Hippocampal formation (tissue), 2 donors: Measurements from ENCODE around the gene OR52B4.
"Not testable (repeated sequence)": the region's sequence is repeated elsewhere in the genome, so short reads cannot be mapped to it uniquely, and the experiment has no call there.

Experiments
- DNase-seq, 2 donors: peaks; one replicate each; lab custom pipeline; 2025; lab: John Stamatoyannopoulos, UW

Gene OR52B4

DNA sequence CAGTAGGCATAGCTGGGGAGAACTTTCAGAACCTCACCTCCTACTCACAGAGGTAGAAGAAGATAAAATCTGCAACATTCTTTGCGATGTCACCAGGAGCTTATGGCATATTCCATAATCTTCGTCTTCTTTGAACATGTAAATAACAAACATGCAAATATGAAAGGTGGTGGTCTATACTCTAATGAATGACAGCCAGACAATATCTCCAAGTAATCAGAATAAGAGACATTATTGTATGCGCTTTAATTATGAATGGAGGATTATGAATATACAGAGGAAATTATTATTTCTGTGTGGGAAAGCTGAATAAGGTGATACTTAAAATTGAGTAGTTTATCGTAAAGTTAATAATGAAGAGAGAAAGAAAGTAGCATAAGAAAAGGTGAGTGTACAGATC is at the start of gene OR52B4:
OR52B4 (minus strand) TSS at position 101 of the 400 bp plus-strand sequence; CDS start at position 10, 91 bp downstream.
- no peak for DNase-seq

DNA sequence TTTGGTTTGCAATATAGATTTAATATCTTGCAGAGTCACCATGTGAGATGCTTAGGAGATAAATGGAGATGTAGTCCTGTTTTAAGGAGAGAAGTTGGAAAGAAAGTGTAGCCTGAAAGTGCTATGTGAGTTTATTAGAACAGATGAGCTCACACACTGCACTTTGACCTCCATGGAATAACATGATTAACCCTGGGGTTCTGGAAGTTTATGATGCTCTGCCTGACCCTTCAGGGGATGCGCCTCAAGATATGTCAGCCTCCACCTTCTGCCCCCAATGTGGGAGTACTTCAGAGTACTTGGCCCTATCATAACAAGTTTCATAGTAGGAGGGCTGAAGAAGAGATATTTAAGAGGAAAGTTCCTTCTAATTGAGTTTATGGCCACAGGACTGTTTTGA is 48.6 kb upstream of the OR52B4 start:
- no peak for DNase-seq

DNA sequence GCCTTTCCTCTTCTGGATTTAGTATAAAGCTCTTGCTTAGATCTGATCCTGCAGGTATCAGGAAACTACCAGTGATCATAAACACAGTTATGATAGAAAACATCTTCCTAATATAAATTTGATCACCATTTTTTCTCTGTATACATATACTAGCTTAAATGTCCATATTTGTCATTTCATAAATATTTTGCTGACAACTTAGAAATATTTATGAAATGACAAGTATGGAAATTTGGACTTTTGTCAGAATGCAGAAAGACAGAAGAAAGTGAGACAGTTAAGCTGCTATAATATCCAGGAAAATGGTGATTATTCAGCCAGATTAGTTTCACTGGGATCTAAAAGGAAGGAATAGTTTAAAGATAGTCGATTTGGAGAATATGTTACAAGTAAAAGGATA is 48.1 kb upstream of the OR52B4 start:
- DNase-seq: no peak

DNA sequence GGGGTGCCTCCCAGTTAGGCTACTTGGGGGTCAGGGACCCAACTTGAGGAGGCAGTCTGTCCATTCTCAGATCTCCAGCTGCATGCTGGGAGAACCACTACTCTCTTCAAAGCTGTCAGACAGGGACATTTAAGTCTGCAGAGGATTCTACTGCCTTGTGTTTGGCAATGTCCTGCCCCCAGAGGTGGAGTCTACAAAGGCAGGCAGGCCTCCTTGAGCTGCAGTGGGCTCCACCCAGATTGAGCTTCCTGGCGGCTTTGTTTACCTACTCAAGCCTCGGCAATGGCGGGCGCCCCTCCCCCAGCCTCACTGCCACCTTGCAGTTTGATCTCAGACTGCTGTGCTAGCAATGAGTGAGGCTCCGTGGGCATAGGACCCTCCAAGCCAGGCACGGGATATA is 38.0 kb upstream of the OR52B4 start:
- DNase-seq: not testable (repeated sequence)

DNA sequence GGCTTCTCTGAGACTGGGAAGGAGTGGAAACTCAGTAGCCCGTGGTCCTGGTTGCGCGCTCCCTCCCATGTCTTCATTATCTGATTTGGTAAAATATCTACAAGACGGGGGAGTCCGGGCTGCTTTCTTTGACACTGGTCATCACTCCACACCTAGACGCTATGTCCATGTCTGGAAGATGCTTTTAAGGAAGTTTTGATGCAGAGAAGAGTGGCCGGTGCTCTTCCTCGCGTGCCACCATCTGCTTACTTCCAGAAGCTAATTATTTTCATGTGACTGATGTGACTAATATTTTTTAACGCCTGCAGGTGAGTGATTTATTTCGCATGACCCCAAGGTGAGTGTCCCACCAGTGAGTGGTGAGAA is 25.7 kb upstream of the OR52B4 start:
- no peak for DNase-seq

DNA sequence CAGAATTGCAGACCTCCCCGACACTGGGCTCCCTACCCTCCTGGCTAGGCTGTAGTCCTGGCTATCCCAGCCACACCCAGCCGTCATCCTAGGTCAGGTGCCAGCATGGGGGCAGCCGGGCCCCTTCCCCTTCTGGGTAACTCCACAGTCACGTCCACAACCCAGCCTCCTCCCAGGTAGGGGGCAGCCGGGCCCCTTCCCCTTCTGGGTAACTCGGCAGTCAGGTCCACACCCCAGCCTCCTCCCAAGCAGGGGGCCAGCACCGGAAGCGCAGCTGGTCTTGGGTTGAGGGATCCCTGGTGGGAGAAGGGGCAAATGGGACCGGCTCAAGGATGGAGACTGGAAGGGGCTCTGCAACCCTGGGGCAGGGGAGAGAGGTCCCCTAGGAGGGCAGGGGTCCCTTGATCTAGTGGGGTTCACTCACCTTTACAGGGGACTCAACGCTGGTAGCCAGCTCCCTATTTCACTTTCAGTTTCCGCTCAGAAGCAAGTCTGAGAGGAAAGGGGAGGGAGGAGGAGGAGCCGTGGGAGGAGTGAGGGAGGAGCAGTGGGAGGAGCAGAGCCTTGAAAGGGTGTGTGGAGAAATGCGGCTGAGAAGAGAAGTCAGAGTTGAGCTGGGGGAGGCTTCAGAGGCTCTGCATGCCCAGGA is 25.1 kb upstream of the OR52B4 start, which contains the start of gene TRIM21:
TRIM21 (minus strand) TSS at position 494 of the 649 bp plus-strand sequence. CDS start 3,293 bp downstream, outside the sequence.
- DNase-seq: peak; percentile 52 to 74

DNA sequence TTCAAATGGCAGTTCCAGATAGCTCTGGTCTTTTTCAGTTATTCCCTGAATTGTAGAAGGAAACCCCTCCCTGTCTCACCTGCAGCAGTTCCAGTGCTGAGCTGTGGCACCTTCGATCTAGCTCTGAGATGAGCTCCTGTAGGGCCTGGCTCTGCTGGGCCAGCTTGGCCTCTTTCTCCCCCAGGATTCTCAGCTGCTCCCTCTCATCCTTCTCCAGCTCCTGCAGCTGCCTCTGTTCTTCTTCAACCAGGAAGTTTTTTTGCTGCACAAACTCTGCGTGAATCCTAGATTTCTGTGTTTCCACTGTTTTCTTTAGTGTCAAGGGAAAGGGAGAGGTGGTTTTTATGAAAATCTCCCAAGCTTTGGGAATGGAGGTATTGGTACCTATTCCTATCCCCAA is 20.0 kb upstream of the OR52B4 start:
- DNase-seq: no peak

DNA sequence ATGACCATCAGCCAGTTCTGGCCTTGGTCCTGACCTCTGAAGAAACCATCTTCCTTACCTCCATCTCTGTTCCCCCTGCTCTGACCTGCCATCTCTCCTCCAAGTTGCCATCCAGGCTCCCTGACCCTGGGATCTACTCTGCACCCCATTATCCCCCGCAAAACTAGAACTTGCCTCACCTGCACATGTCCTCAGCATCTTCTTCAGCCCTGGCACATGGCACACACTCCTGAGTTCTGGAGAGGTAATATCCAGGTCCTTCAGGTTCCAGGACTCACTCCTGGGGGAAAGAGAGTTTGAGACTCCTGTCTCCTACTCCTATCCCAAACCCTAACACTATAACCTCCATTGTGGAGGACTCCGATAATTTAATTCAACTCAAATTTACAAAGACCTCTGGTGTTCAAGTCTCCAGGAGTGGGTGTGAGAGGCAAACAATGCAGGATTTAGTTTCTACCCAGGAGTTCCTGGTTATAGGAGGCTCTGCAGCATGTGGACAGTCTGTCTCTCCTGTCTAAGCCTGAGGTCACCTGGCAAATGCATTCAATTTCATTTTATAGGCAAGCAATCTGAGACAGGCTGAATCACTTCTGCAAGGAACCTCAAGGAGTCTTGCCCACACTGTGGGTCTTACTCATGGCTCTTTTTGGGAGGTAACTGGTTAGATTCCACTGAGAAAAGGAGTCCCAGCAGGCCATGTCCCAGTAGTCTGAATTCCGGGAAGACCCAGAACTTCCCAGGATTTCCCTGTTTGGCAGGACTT is 18.0 kb upstream of the OR52B4 start:
- DNase-seq: no peak

DNA sequence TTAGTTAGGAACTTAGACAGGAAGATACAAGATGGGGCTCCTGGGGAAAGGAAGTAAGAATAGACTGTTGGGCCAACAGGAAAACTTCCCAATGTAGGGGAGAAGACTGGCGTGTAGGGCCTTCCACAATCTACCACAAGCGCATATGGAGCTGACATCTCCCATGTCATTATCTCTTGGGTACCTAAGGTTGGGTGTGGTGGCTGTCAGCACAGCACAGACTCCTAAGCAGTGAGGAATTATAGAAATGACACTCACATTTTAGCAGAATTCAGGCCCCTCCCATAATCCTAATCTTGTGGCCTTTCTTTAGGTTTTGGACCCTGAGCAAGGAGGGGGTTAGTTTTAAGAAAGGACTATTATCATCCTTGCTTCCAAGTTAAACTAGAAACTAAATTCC is 13.7 kb upstream of the OR52B4 start:
- no peak for DNase-seq

DNA sequence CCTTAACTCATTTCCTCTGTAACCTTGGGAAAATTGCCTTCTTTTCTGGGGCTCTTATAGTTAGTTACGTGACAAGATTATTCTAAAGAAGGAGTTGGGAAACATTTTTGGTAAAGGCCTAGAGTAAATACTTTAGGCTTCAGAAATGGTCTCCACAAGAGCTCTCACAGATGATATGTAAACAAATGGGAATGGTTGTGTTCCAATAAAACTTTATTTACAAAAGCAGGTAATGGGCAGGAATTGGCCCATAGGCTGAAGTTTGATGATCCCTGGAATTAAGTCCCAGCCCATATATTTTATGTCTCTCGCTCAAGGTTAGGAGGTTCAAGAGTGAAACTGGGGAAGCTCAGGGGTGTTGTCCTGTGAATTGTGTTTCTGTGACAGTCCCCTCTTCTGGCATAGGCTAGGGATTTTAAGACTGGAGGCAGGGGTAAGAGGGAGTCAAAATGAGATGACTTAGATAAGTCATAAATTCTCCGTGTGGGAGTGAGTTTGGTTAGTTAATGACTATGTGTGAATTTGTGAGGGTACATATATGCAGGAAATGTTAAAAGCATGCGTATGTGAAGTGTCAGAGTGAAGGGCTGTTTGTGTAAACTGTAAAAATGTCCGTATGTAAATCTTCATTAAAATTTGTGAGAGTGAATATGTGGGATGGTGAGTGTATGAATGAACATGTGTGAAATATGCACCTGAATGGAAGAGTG is 7.4 kb upstream of the OR52B4 start:
- no peak for DNase-seq

DNA sequence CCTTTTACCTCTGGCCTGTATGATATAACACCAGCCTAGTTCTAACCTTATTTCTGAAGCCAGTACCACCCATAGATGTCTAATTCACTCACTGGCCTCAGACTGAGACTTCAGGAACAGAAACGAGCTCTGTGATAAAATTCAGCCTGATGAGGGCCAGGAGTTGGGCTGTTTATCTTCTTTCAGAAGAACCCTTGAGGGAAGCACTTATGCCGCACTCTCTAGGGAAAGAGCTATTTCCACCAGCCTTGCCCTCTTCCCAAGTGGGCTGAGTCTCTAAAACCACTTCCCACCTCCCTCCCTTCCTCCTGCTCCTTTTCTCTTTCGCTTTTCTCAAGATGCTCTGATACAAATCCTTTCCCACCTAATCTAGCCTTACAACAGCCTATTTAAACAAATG is 2.0 kb upstream of the OR52B4 start:
- no peak for DNase-seq

DNA sequence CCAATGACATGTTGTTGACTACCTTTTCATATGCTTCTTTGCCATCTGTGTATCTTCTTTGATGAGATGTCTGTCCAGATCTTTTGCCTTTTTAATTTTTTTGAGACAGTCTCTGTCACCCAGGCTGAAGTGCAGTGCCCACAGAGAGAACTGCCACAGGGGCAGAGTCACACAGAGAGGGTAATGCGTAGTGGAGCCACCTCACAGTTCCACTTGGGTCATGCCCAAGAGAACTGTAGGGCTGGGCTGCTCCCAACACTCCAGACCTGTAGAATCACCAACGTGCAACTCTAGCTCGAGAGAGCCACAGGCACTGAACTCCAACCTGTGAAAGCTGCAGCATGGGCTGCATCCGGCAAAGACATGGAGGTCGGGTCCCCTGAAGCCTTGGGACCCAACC is 20.0 kb downstream of the OR52B4 start:
- DNase-seq: not testable (repeated sequence)

DNA sequence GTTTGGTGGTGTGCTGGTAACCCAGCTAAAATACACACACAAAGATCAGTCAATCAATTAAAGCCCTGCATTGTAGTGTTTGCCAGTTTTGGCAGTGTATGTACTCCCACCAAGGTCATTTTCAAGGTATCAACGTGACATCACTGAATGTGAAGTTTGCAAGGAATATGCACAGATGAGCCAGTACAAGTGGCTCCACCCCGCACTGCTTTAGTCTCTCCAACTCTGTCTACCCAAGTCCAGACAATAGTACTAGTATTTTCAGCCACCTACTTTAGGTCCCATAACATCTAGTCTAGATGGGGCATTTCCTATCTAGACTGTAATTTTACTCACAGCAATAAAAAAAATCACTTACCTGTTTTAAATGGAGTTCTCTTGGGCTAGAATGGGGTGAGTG is 22.8 kb downstream of the OR52B4 start:
- not testable (repeated sequence) for DNase-seq

DNA sequence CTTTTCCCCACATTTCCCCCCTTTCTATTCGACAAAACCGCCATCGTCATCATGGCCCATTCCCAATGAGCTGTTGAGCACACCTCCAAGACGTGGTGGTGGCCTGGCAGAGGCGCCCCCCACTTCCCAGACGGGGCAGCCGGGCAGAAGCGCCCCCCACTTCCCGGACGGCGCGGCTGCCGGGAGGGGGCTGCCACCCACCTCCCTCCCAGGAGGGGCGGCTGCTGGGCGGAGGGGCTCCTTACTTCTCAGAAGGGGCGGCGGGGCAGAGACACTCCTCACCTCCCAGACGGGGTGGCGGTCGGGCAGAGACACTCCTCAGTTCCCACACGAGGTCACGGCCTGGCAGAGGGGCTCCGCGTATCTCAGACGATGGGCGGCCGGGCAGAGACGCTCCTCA is 33.8 kb downstream of the OR52B4 start:
- DNase-seq: not testable (repeated sequence)
